Heart left ventricle (tissue), 13 donors: Measurements from ENCODE around the gene MORF4L2.

ENCODE experiments used
- POLR2A ChIP-seq, 2 donors: fragments of 450-650 bp; IDR thresholded peaks; one replicate each; pipeline ENCODE4 v1.6.1; 2017; ENCODE audit warnings: antibody characterized with exemption in 2 of 2, mild to moderate bottlenecking in 2 of 2, moderate library complexity in 2 of 2
- TF ChIP-seq, protein P1 (sequence below), 12 donors: fragments of 200-600 bp; sonication (generic) in 4 of 12; IDR thresholded peaks; one replicate each; pipeline versions ENCODE4 v1.5.0 to v1.8.0; 2018 to 2022; ENCODE audit warnings: antibody characterized with exemption in 12 of 12, mild to moderate bottlenecking in 5 of 12
- donor health status: ischemic (EF 13 %, LVEDD 7.1; RV severe dilation, severe dysfunction).
- donor health status: DM: no; HTN: yes; CAD: no.
- donor health status: DM: no; HTN: no; CAD: no.
- donor health status: ischemic (EF 25% LVEDD 6.9; RV normal size, moderate dysfunction).
- donor health status: ischemic (EF 25% LVEDD 5.7; RV mildly dilated, moderate dysfunction).
- donor health status: ischemic (EF 35%, LVEDD 5.7; RV mildly dilated, moderate dysfunction).
- donor health status: nonischemic (EF 11% LVEDD 7.7; RV severe dilation, severe dysfunction).
- donor health status: DM: yes; HTN: yes; CAD: no.
- donor health status: PGD.
- donor health status: ischemic (EF 29% LVEDD 5.4; RV normal size, mild dysfunction).
- donor health status: nonischemic (EF 23%, LVEDD 6.1; RV moderate dilation, normal function).

DNA sequence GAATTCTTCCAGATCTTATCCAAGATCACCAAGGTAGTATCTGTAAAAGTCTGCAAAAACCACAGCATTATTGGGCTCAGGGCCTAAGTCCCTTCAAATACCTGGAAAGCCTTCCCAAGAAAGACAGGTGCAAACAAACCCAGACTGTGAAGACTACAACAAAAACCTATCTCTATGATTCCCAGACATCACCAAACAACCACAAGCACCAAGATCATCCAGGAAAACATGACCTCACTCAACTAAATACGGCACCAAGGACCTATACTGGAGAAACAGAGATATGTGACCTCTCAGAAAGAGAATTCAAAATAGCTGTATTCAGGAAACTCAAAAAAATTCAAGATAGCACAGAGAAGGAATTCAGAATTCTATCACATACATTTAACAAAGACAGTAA lies 42.4 kb downstream of the MORF4L2 start:
- TF ChIP-seq, protein P1, sequence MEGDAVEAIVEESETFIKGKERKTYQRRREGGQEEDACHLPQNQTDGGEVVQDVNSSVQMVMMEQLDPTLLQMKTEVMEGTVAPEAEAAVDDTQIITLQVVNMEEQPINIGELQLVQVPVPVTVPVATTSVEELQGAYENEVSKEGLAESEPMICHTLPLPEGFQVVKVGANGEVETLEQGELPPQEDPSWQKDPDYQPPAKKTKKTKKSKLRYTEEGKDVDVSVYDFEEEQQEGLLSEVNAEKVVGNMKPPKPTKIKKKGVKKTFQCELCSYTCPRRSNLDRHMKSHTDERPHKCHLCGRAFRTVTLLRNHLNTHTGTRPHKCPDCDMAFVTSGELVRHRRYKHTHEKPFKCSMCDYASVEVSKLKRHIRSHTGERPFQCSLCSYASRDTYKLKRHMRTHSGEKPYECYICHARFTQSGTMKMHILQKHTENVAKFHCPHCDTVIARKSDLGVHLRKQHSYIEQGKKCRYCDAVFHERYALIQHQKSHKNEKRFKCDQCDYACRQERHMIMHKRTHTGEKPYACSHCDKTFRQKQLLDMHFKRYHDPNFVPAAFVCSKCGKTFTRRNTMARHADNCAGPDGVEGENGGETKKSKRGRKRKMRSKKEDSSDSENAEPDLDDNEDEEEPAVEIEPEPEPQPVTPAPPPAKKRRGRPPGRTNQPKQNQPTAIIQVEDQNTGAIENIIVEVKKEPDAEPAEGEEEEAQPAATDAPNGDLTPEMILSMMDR (IDR thresholded peaks at IDR 0.05) = no peak
- no peak for TF ChIP-seq POLR2A (IDR thresholded peaks at IDR 0.05)
